ENCODE results near the gene ONECUT1. TPM values are rescaled to one million over a fixed set of nuclear protein-coding genes. Genes with fewer than 3 reads are reported as not detected.

The ONECUT1 gene
- not detected in 2 replicates for total RNA-seq

GRCh38 chr15:52790169-52790708 is at the start of gene ONECUT1:
ONECUT1 (minus strand) TSS chr15:52790336; CDS start chr15:52789884, 452 bp downstream.

Other genes with a start within 250 kb of the ONECUT1 start
- 154 and 161 TPM in 2 replicates for gene ARPP19, start 221.3 kb downstream of the ONECUT1 start, total RNA-seq
- 16.7 and 38.7 TPM in 2 replicates for gene ATOSA, start 110.9 kb downstream of the ONECUT1 start, total RNA-seq

Measured in nasal cavity respiratory epithelium epithelial cell of viscerocranial mucosa (primary cell).